Thyroid gland (tissue), 4 donors: ENCODE measurements around the gene FCGBP.

Experiments used
- CTCF ChIP-seq, 6 experiments: fragments of 200-600 bp in 3 of 6; fragments of 450-650 bp in 3 of 6; sonication (generic) in 3 of 6; IDR thresholded peaks; one replicate each; pipeline ENCODE4 v1.5.1; 2016 to 2019; ENCODE audit warnings: antibody characterized with exemption in 6 of 6, mild to moderate bottlenecking in 2 of 6, inconsistent platforms in 1 of 6, moderate library complexity in 1 of 6
- POLR2A ChIP-seq, 2 donors: fragments of 450-650 bp; IDR thresholded peaks; one replicate each; pipeline ENCODE4 v1.6.1; 2017; ENCODE audit warnings: antibody characterized with exemption in 2 of 2, mild to moderate bottlenecking in 2 of 2, moderate library complexity in 1 of 2

GRCh38 chr19:39915848-39916215 is 18.6 kb downstream of the FCGBP start:
- TF ChIP-seq POLR2A (IDR thresholded peaks at IDR 0.05) = no peak
- TF ChIP-seq CTCF (IDR thresholded peaks at IDR 0.05) = no peak
